GM21529 (cell line): ENCODE data around the gene UNC13A.

Experiments used
- ATAC-seq: cut with Tn5 transposase; IDR thresholded peaks from one replicate; pipeline ENCODE4 v1.9.1; 2021; ENCODE audit not compliant: unreplicated experiment

UNC13A gene

DNA sequence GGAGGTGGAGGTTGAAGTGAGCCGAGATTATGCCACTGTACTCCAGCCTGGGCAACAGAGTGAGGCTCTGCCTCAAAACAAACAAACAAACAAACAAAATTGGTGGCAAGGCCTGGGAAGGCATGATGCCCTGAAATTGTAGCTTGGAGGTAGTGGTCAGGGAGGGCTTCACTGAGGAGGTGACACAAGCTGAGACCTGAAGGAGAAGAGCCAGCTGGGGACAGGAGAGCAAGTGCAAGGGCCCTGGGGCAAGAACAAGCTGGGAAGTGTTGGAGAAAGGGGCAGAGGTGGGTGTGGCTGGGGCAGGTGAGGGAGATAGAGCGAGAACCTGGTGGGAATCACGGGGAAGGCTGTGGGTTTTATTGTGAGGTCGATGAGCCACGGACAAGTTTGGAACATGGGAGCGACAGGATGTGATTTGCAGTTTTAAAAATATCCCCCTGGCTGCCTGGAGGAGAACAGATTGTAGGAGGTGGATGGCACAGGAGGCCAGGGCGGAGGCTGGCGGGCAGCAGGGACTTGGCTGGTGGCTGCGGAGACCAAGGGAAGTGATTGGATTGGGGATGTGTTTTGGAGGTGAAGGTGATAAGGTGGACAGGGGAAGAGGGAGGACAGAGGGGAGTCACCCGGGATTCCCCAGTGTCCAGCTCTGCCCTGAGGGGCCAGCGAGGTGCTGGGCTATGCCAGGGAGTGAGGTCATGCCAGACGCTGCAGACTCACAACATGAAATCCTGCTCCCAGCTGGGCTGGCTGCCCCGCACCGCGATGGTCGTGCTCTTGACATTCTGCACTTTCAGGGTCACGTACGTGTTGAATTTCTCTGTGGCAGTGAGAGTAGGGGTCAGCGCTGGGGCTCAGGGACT lies 14.0 kb downstream of the UNC13A start:
- no peak for ATAC-seq

DNA sequence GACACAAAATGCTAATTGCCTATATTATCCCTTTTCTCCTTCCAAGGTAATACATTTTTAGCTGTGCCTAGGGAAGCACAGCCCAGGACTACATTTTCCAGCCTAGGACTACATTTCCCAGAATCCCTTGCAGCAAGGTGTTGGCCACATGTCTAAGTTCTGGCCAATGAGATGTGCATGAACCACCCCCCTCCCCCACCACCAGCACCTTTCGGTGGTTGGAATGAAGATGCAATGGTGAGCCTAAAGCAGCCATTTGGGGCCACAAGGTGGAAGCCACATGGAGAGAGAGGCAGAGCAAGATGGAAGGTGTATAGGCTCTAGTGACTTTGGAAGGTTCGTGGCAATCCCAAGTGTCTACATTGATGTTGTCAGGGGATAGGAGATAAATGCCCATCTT lies 16.2 kb downstream of the UNC13A start:
- no peak for ATAC-seq

DNA sequence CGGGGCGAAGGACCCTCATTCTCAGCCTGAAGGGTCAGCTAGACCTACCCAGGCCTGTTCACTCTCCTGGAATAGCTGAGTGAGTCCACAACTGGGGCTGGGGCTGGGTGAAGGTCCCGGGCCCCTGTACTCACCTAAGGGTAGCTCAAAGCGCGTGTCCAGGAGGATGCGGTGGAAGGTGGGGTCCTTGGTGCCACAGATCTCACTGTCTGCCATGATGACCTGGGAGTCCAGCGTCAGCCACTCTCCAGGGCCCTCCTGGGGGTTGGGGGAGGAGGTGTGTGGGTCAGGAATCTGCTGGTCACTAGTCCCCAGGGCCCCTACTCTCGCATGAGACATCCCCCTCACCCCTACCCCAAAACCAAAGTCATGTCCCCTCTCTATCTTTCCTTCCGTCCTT lies 18.7 kb downstream of the UNC13A start:
- ATAC-seq: no peak

- ATAC-seq: no peak
These were observed 23.1 kb downstream of the UNC13A start for GRCh38 chr19:17665058-17665457.

- no peak for ATAC-seq
These were observed 28.2 kb downstream of the UNC13A start for GRCh38 chr19:17659996-17660395.

GRCh38 chr19:17658666-17659065 lies 29.5 kb downstream of the UNC13A start:
- ATAC-seq: no peak

- no peak for ATAC-seq
These were observed 29.9 kb downstream of the UNC13A start for GRCh38 chr19:17658240-17658639.

- no peak for ATAC-seq
These were observed 31.2 kb downstream of the UNC13A start for GRCh38 chr19:17656970-17657369.

- no peak for ATAC-seq
These were observed 32.2 kb downstream of the UNC13A start for GRCh38 chr19:17655751-17656472.

DNA sequence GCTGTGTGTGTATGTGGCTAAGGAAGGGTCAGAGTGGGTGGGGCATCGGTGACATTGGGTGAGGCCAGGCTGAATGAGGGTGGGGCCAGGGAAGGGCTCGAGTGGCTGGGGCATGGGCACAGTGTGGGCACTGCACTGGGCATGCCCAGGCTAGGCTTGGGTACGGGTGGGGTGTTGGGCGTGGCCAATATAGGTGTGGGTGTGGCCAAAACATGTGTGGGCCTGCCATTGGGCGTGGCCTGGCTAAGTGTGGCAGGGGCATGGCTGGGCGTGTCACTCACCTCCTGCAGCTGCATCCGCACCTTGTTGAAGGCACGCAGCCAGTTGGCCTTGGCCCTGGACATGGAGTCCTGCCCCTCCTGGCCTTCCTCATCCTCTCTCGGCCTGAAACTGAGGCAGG lies 33.2 kb downstream of the UNC13A start:
- ATAC-seq: no peak

DNA sequence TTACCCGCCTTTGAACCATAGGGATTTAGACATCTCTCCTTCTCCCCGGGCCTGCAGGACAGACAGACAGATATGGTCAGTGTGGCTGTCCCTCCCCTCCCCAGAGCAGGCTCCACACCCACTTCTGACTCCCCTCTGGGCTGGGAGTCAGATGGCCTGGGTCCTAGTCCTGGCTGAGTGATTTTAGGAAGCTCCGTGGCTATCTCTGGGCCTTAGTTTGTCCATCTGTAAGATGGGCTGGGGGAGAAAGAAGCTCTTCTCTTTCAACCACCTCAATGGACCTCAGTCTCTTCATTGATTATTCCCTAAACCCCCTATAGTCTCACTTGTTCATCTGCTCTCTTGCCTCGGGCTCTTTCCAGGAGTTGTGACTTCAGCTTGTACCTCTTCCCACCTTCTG lies 35.5 kb downstream of the UNC13A start:
- no peak for ATAC-seq

- no peak for ATAC-seq
These were observed 39.4 kb downstream of the UNC13A start for GRCh38 chr19:17648786-17649185.

DNA sequence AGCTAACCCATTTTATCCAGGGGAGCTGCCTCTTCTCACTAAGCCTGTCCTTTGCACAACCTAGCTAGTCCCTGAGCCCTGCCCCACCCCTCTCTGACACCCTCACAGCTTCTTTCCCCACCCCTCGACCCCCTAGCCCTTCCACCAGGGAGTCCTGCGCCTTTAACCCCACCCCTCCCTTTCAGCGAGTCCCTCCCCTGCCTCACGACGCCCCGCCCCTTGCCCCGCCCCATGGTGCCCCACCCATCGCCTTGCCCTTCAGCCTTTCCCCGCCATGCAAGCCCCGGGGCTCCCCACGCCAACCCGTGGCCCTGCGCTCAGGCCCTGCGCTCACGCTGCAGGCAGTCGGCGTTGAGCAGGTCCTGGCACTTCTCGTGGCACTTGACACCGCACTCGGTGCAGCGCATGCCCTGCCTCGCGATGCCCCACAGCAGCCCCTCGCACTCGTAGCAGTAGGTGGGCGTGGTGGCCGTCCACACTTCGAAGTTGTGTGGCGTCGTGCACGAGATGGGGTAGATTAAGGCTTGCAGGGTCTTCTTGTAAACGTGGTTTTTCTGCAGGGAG lies 40.0 kb downstream of the UNC13A start:
- no peak for ATAC-seq

- no peak for ATAC-seq
These were observed 40.8 kb downstream of the UNC13A start for GRCh38 chr19:17647071-17648020.

DNA sequence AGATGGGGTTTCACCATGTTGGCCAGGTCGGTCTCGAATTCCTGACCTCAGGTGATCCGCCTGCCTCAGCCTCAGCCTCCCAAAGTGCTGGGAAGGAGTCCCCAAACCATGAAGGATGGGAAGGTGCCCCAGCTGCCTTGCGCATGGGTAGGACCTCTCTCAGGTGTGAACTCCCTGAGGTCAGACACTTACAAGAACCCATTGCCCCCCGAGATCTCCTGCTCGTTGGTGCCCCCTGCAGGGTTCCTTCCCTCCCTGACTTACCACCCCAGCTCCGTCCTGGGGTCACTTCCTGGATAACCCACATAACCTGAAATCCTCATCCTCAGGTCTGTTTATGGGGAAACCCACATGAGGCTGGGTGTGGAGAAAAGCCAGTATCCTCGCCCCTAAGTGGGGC lies 41.7 kb downstream of the UNC13A start:
- no peak for ATAC-seq

GRCh38 chr19:17645339-17645963 lies 42.7 kb downstream of the UNC13A start:
- no peak for ATAC-seq

- no peak for ATAC-seq
These were observed 45.5 kb downstream of the UNC13A start for GRCh38 chr19:17642656-17643055.

DNA sequence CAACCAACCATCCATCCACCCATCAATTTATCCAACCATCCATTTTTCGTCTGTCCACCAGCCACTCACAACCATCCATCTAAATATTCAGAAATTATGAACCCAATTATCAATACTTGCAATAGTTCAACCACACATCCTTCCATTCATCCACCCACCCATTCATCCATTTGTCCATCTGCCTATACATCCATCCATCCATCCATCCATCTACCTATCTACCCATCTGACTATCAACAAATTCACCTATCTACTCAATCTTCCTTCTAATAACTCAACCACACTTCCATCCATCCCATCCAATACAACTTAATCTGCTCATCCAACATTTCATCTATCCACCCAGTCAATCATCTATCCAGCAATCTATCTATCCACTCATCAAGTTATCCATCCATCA lies 46.3 kb downstream of the UNC13A start:
- no peak for ATAC-seq

DNA sequence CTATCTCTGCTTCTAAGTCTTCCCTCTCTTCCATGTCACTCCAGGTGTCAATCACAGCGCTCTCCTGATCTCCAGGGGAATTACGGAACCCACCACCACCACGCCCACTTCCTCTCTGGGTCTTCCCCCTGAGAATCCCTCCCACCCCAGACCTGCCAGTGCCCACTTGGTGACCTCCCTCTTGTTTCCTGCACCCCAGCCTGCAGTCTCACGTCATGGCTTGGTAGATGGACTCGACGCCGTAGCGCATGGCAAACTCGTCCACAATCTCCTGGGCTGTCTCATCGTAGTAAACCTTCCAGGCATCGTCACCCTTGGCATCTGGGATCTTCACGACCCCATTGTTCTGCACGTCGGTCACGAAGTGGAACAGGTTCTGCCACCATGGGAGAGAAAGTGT lies 47.0 kb downstream of the UNC13A start:
- no peak for ATAC-seq

DNA sequence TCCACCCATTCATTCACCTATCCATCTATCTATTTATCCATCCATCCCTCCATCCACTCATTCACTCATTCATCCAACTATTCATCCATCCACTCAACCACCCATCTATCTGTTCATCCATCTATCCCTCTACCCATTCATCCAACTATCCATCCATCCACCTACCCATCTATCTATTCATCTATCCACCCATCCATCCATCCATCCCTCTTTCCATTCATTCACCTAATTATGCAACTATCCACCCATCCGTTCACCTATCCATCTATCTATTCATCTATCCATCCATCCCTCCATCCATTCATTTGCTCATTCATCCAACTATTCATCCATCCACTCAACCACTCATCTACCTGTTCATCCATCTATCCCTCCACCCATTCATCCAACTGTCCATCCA lies 54.5 kb downstream of the UNC13A start:
- ATAC-seq: no peak

DNA sequence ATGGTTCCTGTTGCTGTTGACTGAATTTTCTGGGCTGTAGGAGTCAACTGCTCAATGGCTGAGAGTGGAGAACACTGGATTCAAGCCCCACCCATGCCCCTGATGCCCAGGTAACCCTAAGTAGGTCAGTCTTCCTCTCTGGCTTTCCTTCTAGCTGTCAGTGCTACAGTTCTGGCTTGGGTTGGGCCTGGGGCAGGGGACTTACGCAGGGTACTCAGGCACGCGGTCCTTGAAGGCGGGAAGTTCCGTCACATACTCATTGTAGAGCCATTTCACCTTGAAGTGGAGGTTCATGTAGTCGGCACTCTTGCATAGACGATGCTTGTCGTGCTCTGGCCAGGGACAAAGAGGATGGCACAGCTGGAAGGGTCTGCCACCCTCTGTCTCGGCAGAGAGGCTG lies 55.6 kb downstream of the UNC13A start:
- no peak for ATAC-seq
